Calu3 (cell line): ENCODE results near the gene RANBP3L. TPM values are rescaled to one million over a fixed set of nuclear protein-coding genes. Genes with fewer than 3 reads are reported as not detected.

Source experiments
- BruUV-seq: library from RNA; stranded (reverse); fragments of 400-500 nt; replicated peaks from 2 replicates; lab custom pipeline; 2021; lab: Mats Ljungman, UMichigan
- CTCF ChIA-PET: fragments of 300-600 bp; sonication (Branson Sonifier 250); formaldehyde crosslinking; loops from one replicate; lab custom pipeline; 2022; ENCODE audit warnings: antibody characterized with exemption; lab: Charles Lee
- DNase-seq: peaks from one replicate; pipeline ENCODE4 v3.0.0; 2022
- H3K27ac Mint-ChIP-seq: one replicate; pipeline ENCODE4 v1.8.0; 2022; ENCODE audit warnings: mixed read lengths; ENCODE audit not compliant: unreplicated experiment
- H3K27me3 Mint-ChIP-seq: one replicate; pipeline ENCODE4 v1.8.0; 2022; ENCODE audit warnings: mixed read lengths; ENCODE audit not compliant: unreplicated experiment
- H3K36me3 Mint-ChIP-seq: one replicate; pipeline ENCODE4 v1.8.0; 2022; ENCODE audit warnings: mild to moderate bottlenecking, moderate library complexity, mixed read lengths; ENCODE audit not compliant: insufficient read depth, unreplicated experiment
- H3K4me1 Mint-ChIP-seq: one replicate; pipeline ENCODE4 v1.8.0; 2022; ENCODE audit warnings: mild to moderate bottlenecking, low read depth, mixed read lengths; ENCODE audit not compliant: unreplicated experiment
- H3K4me3 Mint-ChIP-seq: one replicate; pipeline ENCODE4 v1.8.0; 2022; ENCODE audit warnings: mild to moderate bottlenecking, low read depth, moderate library complexity, mixed read lengths; ENCODE audit not compliant: unreplicated experiment
- H3K9me3 Mint-ChIP-seq: one replicate; pipeline ENCODE4 v1.8.0; 2022; ENCODE audit warnings: low read depth, mixed read lengths; ENCODE audit not compliant: unreplicated experiment
- intact Hi-C: fragments of 100-400 bp; cut with micrococcal nuclease; formaldehyde crosslinking; loops from one replicate; pipeline ENCODE4 v1.10.0; 2022; ENCODE audit not compliant: unreplicated experiment
- total RNA-seq: library from RNA; stranded (reverse); gene quantifications from 2 replicates; pipeline ENCODE4 v1.2.3, GENCODE V29; 2022
- TF ChIP-seq, protein P1 (sequence below): fragments of 200-600 bp; IDR thresholded peaks from one replicate; pipeline ENCODE4 v1.8.0; 2022; ENCODE audit warnings: antibody characterized with exemption; ENCODE audit not compliant: unreplicated experiment

The RANBP3L gene
- total RNA-seq, 1 experiment from 2014 or later, result not detected

- TF ChIP-seq, protein P1, sequence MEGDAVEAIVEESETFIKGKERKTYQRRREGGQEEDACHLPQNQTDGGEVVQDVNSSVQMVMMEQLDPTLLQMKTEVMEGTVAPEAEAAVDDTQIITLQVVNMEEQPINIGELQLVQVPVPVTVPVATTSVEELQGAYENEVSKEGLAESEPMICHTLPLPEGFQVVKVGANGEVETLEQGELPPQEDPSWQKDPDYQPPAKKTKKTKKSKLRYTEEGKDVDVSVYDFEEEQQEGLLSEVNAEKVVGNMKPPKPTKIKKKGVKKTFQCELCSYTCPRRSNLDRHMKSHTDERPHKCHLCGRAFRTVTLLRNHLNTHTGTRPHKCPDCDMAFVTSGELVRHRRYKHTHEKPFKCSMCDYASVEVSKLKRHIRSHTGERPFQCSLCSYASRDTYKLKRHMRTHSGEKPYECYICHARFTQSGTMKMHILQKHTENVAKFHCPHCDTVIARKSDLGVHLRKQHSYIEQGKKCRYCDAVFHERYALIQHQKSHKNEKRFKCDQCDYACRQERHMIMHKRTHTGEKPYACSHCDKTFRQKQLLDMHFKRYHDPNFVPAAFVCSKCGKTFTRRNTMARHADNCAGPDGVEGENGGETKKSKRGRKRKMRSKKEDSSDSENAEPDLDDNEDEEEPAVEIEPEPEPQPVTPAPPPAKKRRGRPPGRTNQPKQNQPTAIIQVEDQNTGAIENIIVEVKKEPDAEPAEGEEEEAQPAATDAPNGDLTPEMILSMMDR, result no peak
- Mint-ChIP-seq H3K4me3 (no peak overlapping the region), H3K27me3 (peaks cover 65% of the 10 kb centered on the region), H3K9me3 (no peaks in the 10 kb centered on the region), H3K4me1 (no peaks in the 10 kb centered on the region), H3K36me3 (no peaks in the 10 kb centered on the region), H3K27ac (no peak overlapping the region)
- no peak for DNase-seq
- intact Hi-C loops, result no loop called here
- no TSS peak for BruUV-seq
- CTCF ChIA-PET, result no interaction called here
Measured at GRCh38 chr5:36312953-36313672, 11.4 kb upstream of the RANBP3L start.

DNA sequence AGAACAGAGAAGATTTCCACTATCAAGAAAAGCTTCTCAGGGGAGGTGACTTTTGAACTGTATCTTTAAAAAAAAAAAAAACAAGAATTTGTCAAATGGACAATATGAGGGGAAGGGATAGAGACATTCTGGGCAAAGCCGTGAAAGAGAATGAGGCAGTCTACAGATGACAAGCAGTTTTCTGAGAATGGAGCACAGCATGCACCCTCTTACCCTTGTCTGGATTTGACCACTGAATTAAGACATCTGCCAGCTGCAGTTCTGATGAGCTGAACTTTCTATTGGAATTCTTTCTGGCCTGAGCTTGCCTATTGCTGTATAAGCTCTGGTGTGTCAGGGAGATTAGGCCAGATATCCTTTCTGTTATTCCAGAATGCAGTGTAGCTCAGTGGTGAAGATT lies 10.3 kb upstream of the RANBP3L start:
- TF ChIP-seq, protein P1, result no peak
- BruUV-seq, result no TSS peak
- H3K27ac Mint-ChIP-seq, result no peak overlapping the region
- intact Hi-C loops, result no loop called here
- H3K36me3 Mint-ChIP-seq, result no peaks in the 10 kb centered on the region
- H3K9me3 Mint-ChIP-seq, result no peaks in the 10 kb centered on the region
- no peak for DNase-seq
- CTCF ChIA-PET, result no interaction called here
- H3K4me1 Mint-ChIP-seq, result no peaks in the 10 kb centered on the region
- H3K4me3 Mint-ChIP-seq, result no peak overlapping the region
- peaks cover 61% of the 10 kb centered on the region for H3K27me3 Mint-ChIP-seq

DNA sequence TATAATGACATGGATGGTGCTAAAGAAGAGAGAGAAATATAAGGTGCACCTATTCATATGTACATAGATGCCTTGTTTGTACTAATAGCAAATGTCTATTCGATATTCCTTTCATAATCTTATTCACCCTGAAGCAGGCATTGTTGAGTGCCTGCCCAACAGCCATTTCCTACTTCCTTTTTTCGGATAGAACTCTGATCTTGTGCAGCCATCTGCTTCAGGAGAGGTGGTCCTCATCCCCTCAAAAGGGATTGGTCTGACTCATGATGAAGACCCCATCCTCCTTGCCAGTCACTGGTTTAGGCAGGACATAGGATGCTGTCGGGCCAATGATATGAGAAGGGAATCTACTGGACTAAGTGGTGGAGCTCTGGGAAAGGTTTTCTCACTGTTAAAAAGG lies 8.4 kb upstream of the RANBP3L start:
- H3K36me3 Mint-ChIP-seq, result no peaks in the 10 kb centered on the region
- no peak overlapping the region for H3K27ac Mint-ChIP-seq
- no TSS peak for BruUV-seq
- DNase-seq, result no peak
- no peak overlapping the region for H3K4me3 Mint-ChIP-seq
- H3K4me1 Mint-ChIP-seq, result no peaks in the 10 kb centered on the region
- CTCF ChIA-PET, result no interaction called here
- peaks cover 50% of the 10 kb centered on the region for H3K27me3 Mint-ChIP-seq
- TF ChIP-seq, protein P1, result no peak
- intact Hi-C loops, result no loop called here
- H3K9me3 Mint-ChIP-seq, result no peaks in the 10 kb centered on the region

DNA sequence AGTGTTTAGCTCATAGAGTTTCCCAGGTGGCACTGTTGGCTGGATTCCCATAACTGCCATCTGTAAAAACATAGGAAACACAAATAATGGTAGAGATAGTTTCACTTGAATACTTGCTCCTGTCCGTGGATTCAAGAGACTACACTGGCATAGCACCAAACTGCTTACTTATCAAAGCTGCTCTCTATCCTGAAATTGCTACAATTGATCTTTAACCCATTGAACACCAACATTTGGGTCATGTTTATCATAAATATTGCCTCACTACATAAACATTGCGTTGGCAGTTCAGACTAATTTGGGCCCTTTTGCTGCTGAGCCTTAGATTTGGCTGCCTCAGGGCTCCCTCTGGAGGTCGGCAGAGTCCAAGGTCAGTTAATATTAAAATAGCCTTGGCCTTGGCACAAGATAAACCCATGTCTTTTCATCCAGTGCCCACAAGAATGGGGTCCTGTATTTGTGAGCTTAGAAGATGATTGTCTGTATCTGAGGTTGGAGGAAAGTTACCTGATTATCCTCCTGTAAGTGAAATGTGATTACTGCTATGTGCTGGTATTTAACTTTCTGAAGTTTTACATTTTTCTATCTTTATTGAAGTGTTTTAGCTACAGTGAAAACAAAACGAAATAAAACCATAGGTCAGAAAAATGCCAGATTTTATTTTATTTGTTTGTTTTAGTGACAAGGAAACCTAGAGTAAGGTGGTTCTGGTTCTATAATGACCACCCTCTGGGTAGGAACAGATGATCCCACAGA lies 4.0 kb upstream of the RANBP3L start:
- CTCF ChIA-PET, result interaction anchor here (0.9 kb wide), 1 partner anchor 13 kb away, joined by 3 read pairs; no protein-coding TSS in a partner anchor
- Mint-ChIP-seq H3K36me3 (no peaks in the 10 kb centered on the region), H3K27me3 (peaks cover 28% of the 10 kb centered on the region), H3K27ac (no peak overlapping the region), H3K4me1 (peaks cover 6% of the 10 kb centered on the region), H3K9me3 (no peaks in the 10 kb centered on the region), H3K4me3 (no peak overlapping the region)
- intact Hi-C loops, result loop anchor here (1.0 to 5.0 kb wide), 5 partner anchors 20 to 343 kb away; no protein-coding TSS in a partner anchor
- peak; percentile 41 for DNase-seq
- TF ChIP-seq, protein P1, result peak; percentile 54
- BruUV-seq, result no TSS peak
